Trophoblast cell (in vitro differentiated cells and primary cell): ENCODE measurements around the gene MEF2A.
A peak's percentile ranks its signal among the peaks of the same experiment; 100 is the strongest.

Experiments
- DNase-seq, 2 donors: peaks; one replicate each; pipeline ENCODE4 v3.0.0-alpha.2; 2016
- H2AFZ ChIP-seq: 2 replicates; pipeline ENCODE4 v1.6.1; 2013; ENCODE audit warnings: low read length, moderate library complexity, mild to moderate bottlenecking; ENCODE audit not compliant: insufficient read depth, poor library complexity
- H2AK5ac ChIP-seq: 2 replicates; pipeline ENCODE4 v1.6.1; 2013; ENCODE audit warnings: mild to moderate bottlenecking, low read length
- H2BK120ac ChIP-seq: 2 replicates; pipeline ENCODE4 v1.6.1; 2013; ENCODE audit warnings: low read length, mild to moderate bottlenecking, moderate library complexity; ENCODE audit not compliant: insufficient read depth, poor library complexity
- H2BK12ac ChIP-seq: 2 replicates; pipeline ENCODE4 v1.6.1; 2013; ENCODE audit warnings: mild to moderate bottlenecking, low read length, moderate library complexity
- H2BK5ac ChIP-seq: 2 replicates; pipeline ENCODE4 v1.6.1; 2013; ENCODE audit warnings: low read length, low read depth, moderate library complexity, mild to moderate bottlenecking; ENCODE audit not compliant: poor library complexity
- H3K14ac ChIP-seq: 2 replicates; pipeline ENCODE4 v1.6.1; 2013; ENCODE audit warnings: mild to moderate bottlenecking, low read length
- H3K18ac ChIP-seq: 2 replicates; pipeline ENCODE4 v1.6.1; 2013; ENCODE audit warnings: mild to moderate bottlenecking, low read length
- H3K23ac ChIP-seq: 2 replicates; pipeline ENCODE4 v1.6.1; 2013; ENCODE audit warnings: low read length
- H3K27ac ChIP-seq: 2 replicates; pipeline ENCODE4 v1.5.1; 2013; ENCODE audit warnings: low read depth, mild to moderate bottlenecking, inconsistent platforms, low read length, moderate library complexity
- H3K27me3 ChIP-seq: 2 replicates; pipeline ENCODE4 v1.6.1; 2013; ENCODE audit warnings: inconsistent platforms, mild to moderate bottlenecking, low read length, moderate library complexity; ENCODE audit not compliant: insufficient read depth
- H3K36me3 ChIP-seq, 2 experiments: 1 replicate in 1 of 2; 2 replicates in 1 of 2; pipeline ENCODE4 v1.6.1; 2013; ENCODE audit warnings: low read length in 2 of 2, mild to moderate bottlenecking in 2 of 2, moderate library complexity in 1 of 2; ENCODE audit not compliant: insufficient read depth in 2 of 2, control insufficient read depth in 1 of 2
- H3K4ac ChIP-seq: 2 replicates; pipeline ENCODE4 v1.6.1; 2013; ENCODE audit warnings: low read depth, mild to moderate bottlenecking, low read length, moderate library complexity
- H3K4me1 ChIP-seq, 2 experiments: 1 replicate in 1 of 2; 2 replicates in 1 of 2; pipeline ENCODE4 v1.6.1; 2013; ENCODE audit warnings: low read length in 2 of 2, mild to moderate bottlenecking in 2 of 2, moderate library complexity in 1 of 2; ENCODE audit not compliant: insufficient read depth in 2 of 2, control insufficient read depth in 1 of 2
- H3K4me2 ChIP-seq: 2 replicates; pipeline ENCODE4 v1.6.1; 2013; ENCODE audit warnings: inconsistent platforms, mild to moderate bottlenecking, low read length, moderate library complexity
- H3K4me3 ChIP-seq: 2 replicates; pipeline ENCODE4 v1.5.1; 2013; ENCODE audit warnings: mild to moderate bottlenecking, low read depth, low read length, inconsistent platforms
- H3K79me1 ChIP-seq: one replicate; pipeline ENCODE4 v1.6.1; 2013; ENCODE audit warnings: low read length
- H3K79me2 ChIP-seq: 2 replicates; pipeline ENCODE4 v1.6.1; 2013; ENCODE audit warnings: low read length, mild to moderate bottlenecking; ENCODE audit not compliant: control insufficient read depth, insufficient read depth, poor library complexity
- H3K9ac ChIP-seq: 2 replicates; pipeline ENCODE4 v1.6.1; 2013; ENCODE audit warnings: mild to moderate bottlenecking, low read length
- H3K9me3 ChIP-seq: 2 replicates; pipeline ENCODE4 v1.6.1; 2013; ENCODE audit warnings: low read depth, mild to moderate bottlenecking, control low read depth, inconsistent platforms, low read length; ENCODE audit not compliant: insufficient read depth
- H4K12ac ChIP-seq: 2 replicates; pipeline ENCODE4 v1.6.1; 2013; ENCODE audit warnings: low read depth, mild to moderate bottlenecking, low read length, moderate library complexity
- H4K8ac ChIP-seq: 2 replicates; pipeline ENCODE4 v1.6.1; 2013; ENCODE audit warnings: low read depth, mild to moderate bottlenecking, low read length, moderate library complexity
- H4K91ac ChIP-seq: one replicate; pipeline ENCODE4 v1.6.1; 2013; ENCODE audit warnings: low read depth, mild to moderate bottlenecking, low read length, moderate library complexity
- WGBS: extraction: QIAGEN DNeasy Blood & Tissue Kit; methylation state at CpG from one replicate; pipeline ENCODE4 v1.1.7; 2013; ENCODE audit warnings: missing lambda C conversion rate; ENCODE audit not compliant: insufficient read length, insufficient coverage; ENCODE audit errors: extremely low coverage; 5-methylcytosine and 5-hydroxymethylcytosine counted together

Gene MEF2A

GRCh38 chr15:99619712-99620111 is 53.9 kb downstream of the MEF2A start:
- Histone ChIP-seq H3K9me3 (no peaks in the 10 kb centered on the region), H3K18ac (no peak overlapping the region), H3K4ac (no peak overlapping the region), H3K4me2 (no peak overlapping the region), H2BK12ac (no peak overlapping the region), H4K8ac (no peak overlapping the region), H3K9ac (no peak overlapping the region), H3K23ac (no peak overlapping the region), H4K91ac (no peak overlapping the region), H3K79me1 (no peaks in the 10 kb centered on the region), H3K27ac (no peak overlapping the region), H3K4me3 (no peak overlapping the region), H3K27me3 (no peaks in the 10 kb centered on the region), H2BK5ac (no peak overlapping the region), H3K14ac (no peak overlapping the region), H3K36me3 (no peaks in the 10 kb centered on the region), H2AK5ac (no peak overlapping the region), H3K4me1 (peaks cover 2 to 4% of the 10 kb centered on the region in 2 experiments), H3K79me2 (no peaks in the 10 kb centered on the region), H2BK120ac (no peak overlapping the region), H2AFZ (no peak overlapping the region), H4K12ac (no peak overlapping the region)
- WGBS = no CpG with 5 or more reads among the region's 2 CpGs
- peak in 1 of 2 donors; percentile 62 for DNase-seq

- no peaks in the 10 kb centered on the region for H3K36me3 ChIP-seq
- no peaks in the 10 kb centered on the region for H3K79me2 ChIP-seq
- H3K9me3 ChIP-seq = no peaks in the 10 kb centered on the region
- H4K91ac ChIP-seq = no peak overlapping the region
- no peak overlapping the region for H3K18ac ChIP-seq
- no peak overlapping the region for H2BK5ac ChIP-seq
- H3K27me3 ChIP-seq = no peaks in the 10 kb centered on the region
- H4K12ac ChIP-seq = no peak overlapping the region
- H2BK120ac ChIP-seq = no peak overlapping the region
- H3K4me3 ChIP-seq = no peak overlapping the region
- H3K14ac ChIP-seq = no peak overlapping the region
- no peaks in the 10 kb centered on the region for H3K79me1 ChIP-seq
- H3K4ac ChIP-seq = no peak overlapping the region
- no peak for DNase-seq
- no peak overlapping the region for H2BK12ac ChIP-seq
- no peak overlapping the region for H2AK5ac ChIP-seq
- H3K4me2 ChIP-seq = no peak overlapping the region
- no peak overlapping the region for H3K23ac ChIP-seq
- H3K9ac ChIP-seq = no peak overlapping the region
- no CpG with 5 or more reads among the region's 6 CpGs for WGBS
- peaks cover 2 to 4% of the 10 kb centered on the region in 2 experiments for H3K4me1 ChIP-seq
- H3K27ac ChIP-seq = no peak overlapping the region
- no peak overlapping the region for H4K8ac ChIP-seq
- no peak overlapping the region for H2AFZ ChIP-seq
Measured at GRCh38 chr15:99620178-99620577, 54.4 kb downstream of the MEF2A start.

GRCh38 chr15:99621767-99622166 is 56.0 kb downstream of the MEF2A start:
- H3K27me3 ChIP-seq = no peaks in the 10 kb centered on the region
- peaks cover 2 to 4% of the 10 kb centered on the region in 2 experiments for H3K4me1 ChIP-seq
- no peak overlapping the region for H3K27ac ChIP-seq
- no peak overlapping the region for H3K18ac ChIP-seq
- H4K8ac ChIP-seq = no peak overlapping the region
- no peak overlapping the region for H2AK5ac ChIP-seq
- H3K4me3 ChIP-seq = no peak overlapping the region
- no peak overlapping the region for H3K9ac ChIP-seq
- no peak for DNase-seq
- no peaks in the 10 kb centered on the region for H3K36me3 ChIP-seq
- no peak overlapping the region for H2BK5ac ChIP-seq
- no peak overlapping the region for H4K12ac ChIP-seq
- H3K79me2 ChIP-seq = no peaks in the 10 kb centered on the region
- H4K91ac ChIP-seq = no peak overlapping the region
- no peak overlapping the region for H2BK12ac ChIP-seq
- H3K9me3 ChIP-seq = no peaks in the 10 kb centered on the region
- H2BK120ac ChIP-seq = no peak overlapping the region
- H3K23ac ChIP-seq = no peak overlapping the region
- no peak overlapping the region for H2AFZ ChIP-seq
- H3K4ac ChIP-seq = no peak overlapping the region
- H3K4me2 ChIP-seq = no peak overlapping the region
- no peak overlapping the region for H3K14ac ChIP-seq
- H3K79me1 ChIP-seq = no peaks in the 10 kb centered on the region

- Histone ChIP-seq H3K4me2 (no peak overlapping the region), H2BK5ac (no peak overlapping the region), H3K14ac (no peak overlapping the region), H4K8ac (no peak overlapping the region), H3K27me3 (no peaks in the 10 kb centered on the region), H3K18ac (no peak overlapping the region), H2BK12ac (no peak overlapping the region), H3K9me3 (no peaks in the 10 kb centered on the region), H3K79me2 (no peaks in the 10 kb centered on the region), H3K27ac (no peak overlapping the region), H2AFZ (no peak overlapping the region), H3K9ac (no peak overlapping the region), H3K36me3 (no peaks in the 10 kb centered on the region), H3K4me1 (peaks cover 0 to 3% of the 10 kb centered on the region in 2 experiments), H3K4me3 (no peak overlapping the region), H4K12ac (no peak overlapping the region), H4K91ac (no peak overlapping the region), H2AK5ac (no peak overlapping the region), H3K4ac (no peak overlapping the region), H3K79me1 (no peaks in the 10 kb centered on the region), H3K23ac (no peak overlapping the region), H2BK120ac (no peak overlapping the region)
- no peak for DNase-seq
Measured at GRCh38 chr15:99628374-99629001, 62.7 kb downstream of the MEF2A start.
